T-helper 22 cell (primary cell): ENCODE measurements around the gene RPL36AL.

Experiments
- DNase-seq: peaks from one replicate; pipeline ENCODE4 v3.0.0-alpha.2; 2020; ENCODE audit warnings: low read depth

Gene RPL36AL

DNA sequence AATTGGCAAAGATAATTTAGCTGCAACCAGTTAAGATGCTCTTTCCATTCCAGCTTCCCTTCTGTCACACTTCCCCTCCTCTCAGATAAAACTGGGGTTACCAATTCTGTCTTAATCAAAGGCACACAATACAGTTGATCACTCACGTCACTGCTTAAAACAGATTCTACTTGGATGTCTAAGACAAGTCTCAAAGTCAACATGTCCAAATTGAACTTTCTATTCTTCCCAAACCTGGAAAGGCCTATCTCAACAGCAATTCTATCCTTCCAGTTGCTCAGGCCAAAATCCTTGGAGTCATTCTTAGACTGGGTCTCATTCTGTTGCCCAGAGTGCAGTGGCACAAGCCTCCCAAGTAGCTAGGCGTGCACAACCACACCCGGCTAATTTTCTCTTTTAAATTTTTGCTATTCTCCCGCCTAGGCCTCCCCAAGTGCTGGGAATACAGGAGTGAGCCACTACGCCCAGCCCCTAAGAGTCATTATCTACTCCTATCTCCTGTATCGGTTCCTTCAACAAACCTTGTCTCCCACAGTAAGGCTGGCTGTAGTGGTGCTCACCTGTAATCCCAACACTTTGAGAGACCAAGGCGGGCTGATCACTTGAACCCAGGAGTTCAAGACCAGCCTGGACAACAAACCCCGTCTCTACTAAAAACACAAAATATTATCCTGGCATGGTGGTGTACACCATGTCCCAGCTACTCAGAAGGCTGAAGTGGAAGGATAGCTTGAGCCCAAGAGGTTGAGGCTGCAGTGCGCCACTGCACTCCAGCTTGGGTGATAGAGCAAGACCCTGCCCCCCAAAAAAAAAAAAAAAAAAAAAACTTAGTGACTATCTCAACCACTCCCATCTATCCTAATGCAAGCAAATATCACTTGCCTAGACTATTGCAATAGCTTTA, 39.0 kb downstream of the RPL36AL start:
- no peak for DNase-seq

DNA sequence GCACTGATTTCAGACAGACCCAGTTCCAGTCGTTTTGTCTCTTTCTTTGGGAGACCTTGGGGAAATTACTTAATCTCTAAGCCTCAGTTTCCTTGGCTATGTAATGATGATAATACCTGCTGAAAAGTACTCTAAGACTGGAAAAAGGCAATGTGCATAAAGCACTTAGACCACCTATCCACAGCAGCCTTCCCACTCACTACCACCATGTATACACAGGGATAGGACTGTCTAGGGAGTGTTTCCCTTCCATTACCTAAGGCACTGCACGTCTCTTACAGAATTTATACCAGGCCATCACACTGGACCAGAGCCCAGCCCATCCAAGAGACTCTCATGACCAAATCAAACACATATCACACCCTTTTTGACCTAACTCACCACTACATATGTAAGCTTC, 40.6 kb downstream of the RPL36AL start:
- DNase-seq: no peak

DNA sequence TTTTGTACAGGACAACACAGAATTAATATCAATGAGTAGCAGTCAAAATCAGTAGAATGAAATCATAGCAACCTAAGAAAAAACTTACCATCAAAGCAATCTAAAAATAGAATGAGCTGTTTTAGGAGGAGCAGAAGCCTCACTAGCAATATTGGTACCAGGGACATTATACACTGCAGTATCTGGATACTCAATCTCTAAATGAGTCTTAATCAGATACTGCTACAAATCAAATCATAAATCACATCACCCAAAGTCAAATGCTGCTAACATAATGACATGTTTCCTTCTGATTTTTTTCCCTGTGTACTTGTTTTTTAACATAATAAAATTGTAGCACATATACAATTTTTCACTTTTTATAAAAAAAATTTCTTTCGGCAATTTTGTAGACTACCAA, 42.3 kb downstream of the RPL36AL start:
- no peak for DNase-seq

- DNase-seq: no peak
These were observed 46.4 kb downstream of the RPL36AL start for GRCh38 chr14:49574038-49574437.

DNA sequence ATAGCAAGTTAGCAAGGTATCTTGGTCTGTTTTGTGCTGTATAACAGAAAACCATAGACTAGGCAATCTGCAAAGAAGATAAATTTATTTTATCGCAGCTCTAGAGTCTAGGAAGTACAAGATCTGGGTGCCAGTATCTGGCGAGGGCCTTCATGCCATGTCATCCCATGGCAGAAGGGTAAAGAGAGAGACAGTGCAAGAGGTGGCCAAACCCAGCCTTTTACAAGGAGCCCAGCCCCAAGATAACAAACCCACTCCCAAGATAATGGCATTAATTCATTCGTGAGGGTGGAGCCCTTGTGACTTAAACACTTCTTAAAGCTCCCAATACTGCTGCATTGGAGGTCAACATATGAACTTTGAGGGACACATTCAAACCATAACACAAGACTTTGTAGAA, 51.1 kb downstream of the RPL36AL start:
- DNase-seq: no peak
